Gastroesophageal sphincter (tissue), 3 donors: ENCODE measurements around the gene CBLN3.
"Not testable (repeated sequence)": the region's sequence is repeated elsewhere in the genome, so short reads cannot be mapped to it uniquely, and the experiment has no call there.

Source experiments
- CTCF ChIP-seq, 4 experiments: fragments of 200-600 bp in 2 of 4; fragments of 450-650 bp in 2 of 4; sonication (generic) in 1 of 4; IDR thresholded peaks; one replicate each; pipeline ENCODE4 v1.5.1; 2017 to 2019; ENCODE audit warnings: antibody characterized with exemption in 4 of 4, mild to moderate bottlenecking in 2 of 4, moderate library complexity in 2 of 4
- EP300 ChIP-seq: sonication (generic); formaldehyde crosslinking; IDR thresholded peaks from one replicate; pipeline ENCODE4 v1.6.1; 2017; ENCODE audit warnings: antibody characterized with exemption, mild to moderate bottlenecking
- POLR2A ChIP-seq, 2 donors: fragments of 450-650 bp; IDR thresholded peaks; one replicate each; pipeline ENCODE4 v1.6.1; 2017; ENCODE audit warnings: antibody characterized with exemption in 2 of 2, mild to moderate bottlenecking in 2 of 2, moderate library complexity in 1 of 2
- POLR2AphosphoS5 ChIP-seq: sonication (generic); formaldehyde crosslinking; IDR thresholded peaks from one replicate; pipeline ENCODE4 v1.6.1; 2017; ENCODE audit warnings: antibody characterized with exemption

GRCh38 chr14:24470450-24470849, 41.0 kb upstream of the CBLN3 start:
- TF ChIP-seq POLR2A (IDR thresholded peaks at IDR 0.05); CTCF (IDR thresholded peaks at IDR 0.05); POLR2AphosphoS5; EP300: not testable (repeated sequence)
